Measurements from ENCODE around the gene TFDP2.

DNA sequence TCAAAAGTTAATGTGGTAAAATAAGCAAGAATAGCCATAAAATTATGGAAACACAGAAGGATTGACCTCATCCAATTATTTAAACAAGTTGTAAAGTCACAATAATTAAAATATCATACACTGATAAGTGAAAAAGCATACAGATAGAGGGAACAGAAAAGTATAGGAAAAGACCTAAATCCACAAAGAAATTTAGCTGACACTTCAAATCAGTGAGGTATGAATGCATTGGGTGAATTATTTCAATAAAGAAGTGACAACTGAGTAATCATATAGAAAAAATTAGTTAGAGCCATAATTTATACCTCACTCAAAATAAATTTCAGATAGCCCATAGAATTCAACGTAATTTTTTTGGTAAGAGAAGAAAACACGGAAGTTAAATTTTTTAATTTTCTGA, 25.1 kb downstream of the TFDP2 start:
- TF ChIP-seq CTCF (IDR thresholded peaks at IDR 0.05 in 2 of 3, conservative IDR thresholded peaks at IDR 0.05 in 1 of 3; ENCODE audit: borderline replicate concordance in 1 of 3, insufficient read depth in 1 of 3, low read depth in 2 of 3, low read length in 2 of 3) = no peak
- no peak for TF ChIP-seq MAX (IDR thresholded peaks at IDR 0.05)
- no peak for TF ChIP-seq RAD21 (IDR thresholded peaks at IDR 0.05; ENCODE audit: low read depth)
- TF ChIP-seq EZH2phosphoT487 (IDR thresholded peaks at IDR 0.05; ENCODE audit: borderline replicate concordance) = no peak
- TF ChIP-seq, protein P1, sequence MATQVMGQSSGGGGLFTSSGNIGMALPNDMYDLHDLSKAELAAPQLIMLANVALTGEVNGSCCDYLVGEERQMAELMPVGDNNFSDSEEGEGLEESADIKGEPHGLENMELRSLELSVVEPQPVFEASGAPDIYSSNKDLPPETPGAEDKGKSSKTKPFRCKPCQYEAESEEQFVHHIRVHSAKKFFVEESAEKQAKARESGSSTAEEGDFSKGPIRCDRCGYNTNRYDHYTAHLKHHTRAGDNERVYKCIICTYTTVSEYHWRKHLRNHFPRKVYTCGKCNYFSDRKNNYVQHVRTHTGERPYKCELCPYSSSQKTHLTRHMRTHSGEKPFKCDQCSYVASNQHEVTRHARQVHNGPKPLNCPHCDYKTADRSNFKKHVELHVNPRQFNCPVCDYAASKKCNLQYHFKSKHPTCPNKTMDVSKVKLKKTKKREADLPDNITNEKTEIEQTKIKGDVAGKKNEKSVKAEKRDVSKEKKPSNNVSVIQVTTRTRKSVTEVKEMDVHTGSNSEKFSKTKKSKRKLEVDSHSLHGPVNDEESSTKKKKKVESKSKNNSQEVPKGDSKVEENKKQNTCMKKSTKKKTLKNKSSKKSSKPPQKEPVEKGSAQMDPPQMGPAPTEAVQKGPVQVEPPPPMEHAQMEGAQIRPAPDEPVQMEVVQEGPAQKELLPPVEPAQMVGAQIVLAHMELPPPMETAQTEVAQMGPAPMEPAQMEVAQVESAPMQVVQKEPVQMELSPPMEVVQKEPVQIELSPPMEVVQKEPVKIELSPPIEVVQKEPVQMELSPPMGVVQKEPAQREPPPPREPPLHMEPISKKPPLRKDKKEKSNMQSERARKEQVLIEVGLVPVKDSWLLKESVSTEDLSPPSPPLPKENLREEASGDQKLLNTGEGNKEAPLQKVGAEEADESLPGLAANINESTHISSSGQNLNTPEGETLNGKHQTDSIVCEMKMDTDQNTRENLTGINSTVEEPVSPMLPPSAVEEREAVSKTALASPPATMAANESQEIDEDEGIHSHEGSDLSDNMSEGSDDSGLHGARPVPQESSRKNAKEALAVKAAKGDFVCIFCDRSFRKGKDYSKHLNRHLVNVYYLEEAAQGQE (IDR thresholded peaks at IDR 0.05; ENCODE audit: low read depth) = no peak

Measured in HCT116 (cell line).